WERI-Rb-1 (cell line): Measurements from ENCODE around the gene ETV1.

Experiments
- DNase-seq: peaks from one replicate; pipeline ENCODE4 v3.0.0-alpha.2; 2020
- H3K27ac ChIP-seq: fragments of 250-450 bp; sonication (Bioruptor Pico); 2 replicates; pipeline ENCODE4 v1.5.1; 2020; ENCODE audit warnings: mild to moderate bottlenecking, moderate library complexity
- H3K27me3 ChIP-seq: fragments of 250-450 bp; sonication (Bioruptor Pico); 2 replicates; pipeline ENCODE4 v1.5.1; 2021; ENCODE audit warnings: mild to moderate bottlenecking, low read depth, moderate library complexity; ENCODE audit not compliant: insufficient read depth, severe bottlenecking
- H3K36me3 ChIP-seq: fragments of 250-450 bp; sonication (Bioruptor Pico); 2 replicates; pipeline ENCODE4 v1.5.1; 2020; ENCODE audit warnings: mild to moderate bottlenecking, moderate library complexity
- H3K4me3 ChIP-seq: 2 replicates; pipeline ENCODE4 v1.5.1; 2011; ENCODE audit warnings: low read depth, mild to moderate bottlenecking, control low read depth, low read length
- H3K9me3 ChIP-seq: fragments of 250-450 bp; sonication (Bioruptor Pico); 2 replicates; pipeline ENCODE4 v1.5.1; 2021; ENCODE audit warnings: mild to moderate bottlenecking, moderate library complexity; ENCODE audit not compliant: severe bottlenecking
- CTCF ChIP-seq: IDR thresholded peaks from 2 replicates; pipeline ENCODE4 v1.5.1; 2011; ENCODE audit warnings: low read depth, mild to moderate bottlenecking, control low read depth, inconsistent platforms, low read length

The ETV1 gene

GRCh38 chr7:13990984-13991790, 1.7 kb upstream of the ETV1 start:
- peak; percentile 95 for DNase-seq
- Histone ChIP-seq H3K36me3 (no peaks in the 10 kb centered on the region), H3K9me3 (no peaks in the 10 kb centered on the region), H3K27ac (peak overlapping the region; percentile 81), H3K4me3 (peak overlapping the region; percentile 91), H3K27me3 (no peaks in the 10 kb centered on the region)
- no peak for TF ChIP-seq CTCF

GRCh38 chr7:13990319-13990983, 985 bp upstream of the ETV1 start:
- no peaks in the 10 kb centered on the region for H3K36me3 ChIP-seq
- DNase-seq = peak; percentile 54
- no peak for TF ChIP-seq CTCF
- H3K27ac ChIP-seq = peak overlapping the region; percentile 81
- no peaks in the 10 kb centered on the region for H3K27me3 ChIP-seq
- no peaks in the 10 kb centered on the region for H3K9me3 ChIP-seq
- H3K4me3 ChIP-seq = peak overlapping the region; percentile 91

GRCh38 chr7:13989949-13990305, 461 bp upstream of the ETV1 start:
- Histone ChIP-seq H3K27ac (peak overlapping the region; percentile 81), H3K27me3 (no peaks in the 10 kb centered on the region), H3K4me3 (peak overlapping the region; percentile 91), H3K9me3 (no peaks in the 10 kb centered on the region), H3K36me3 (no peaks in the 10 kb centered on the region)
- no peak for DNase-seq
- TF ChIP-seq CTCF = no peak

- H3K4me3 ChIP-seq = peak overlapping the region; percentile 91
- peak overlapping the region; percentile 61; the same call in 1 of the 2 replicates for H3K27ac ChIP-seq
- H3K27me3 ChIP-seq = no peaks in the 10 kb centered on the region
- TF ChIP-seq CTCF = peak; percentile 14; the same call in 1 of the 2 replicates
- H3K36me3 ChIP-seq = no peaks in the 10 kb centered on the region
- H3K9me3 ChIP-seq = no peaks in the 10 kb centered on the region
- peak; percentile 57 for DNase-seq
Measured at GRCh38 chr7:13988731-13989125, 738 bp downstream of the ETV1 start.

- Histone ChIP-seq H3K27me3 (no peaks in the 10 kb centered on the region), H3K27ac (no peak overlapping the region), H3K36me3 (no peaks in the 10 kb centered on the region), H3K4me3 (peak overlapping the region; percentile 91), H3K9me3 (no peaks in the 10 kb centered on the region)
- no peak for TF ChIP-seq CTCF
- no peak for DNase-seq
Measured at GRCh38 chr7:13988065-13988464, 1.4 kb downstream of the ETV1 start.
